ENCODE data around the gene OCIAD2.
"Not testable (repeated sequence)": the region's sequence is repeated elsewhere in the genome, so short reads cannot be mapped to it uniquely, and the experiment has no call there.

The OCIAD2 gene

GRCh38 chr4:48854395-48854683 lies 52.2 kb downstream of the OCIAD2 start:
- no peaks in the 10 kb centered on the region for H3K27me3 ChIP-seq (ENCODE audit: insufficient read depth, poor library complexity, severe bottlenecking)
- TF ChIP-seq GABPA (IDR thresholded peaks at IDR 0.05; ENCODE audit: low read depth) (no peak), POLR2AphosphoS5 (IDR thresholded peaks at IDR 0.05; ENCODE audit: low read depth) (no peak), SPI1 (IDR thresholded peaks at IDR 0.05; ENCODE audit: borderline replicate concordance, low read depth) (no peak), CTCF (IDR thresholded peaks at IDR 0.05; ENCODE audit: insufficient read depth, low read length) (no peak), REST (IDR thresholded peaks at IDR 0.05; ENCODE audit: insufficient replicate concordance, low read depth) (no peak)
- no peak overlapping the region for H3K4me3 ChIP-seq (replicated peaks; ENCODE audit: insufficient read depth, low read length)
- H3K27ac ChIP-seq (replicated peaks) = no peak overlapping the region
- DNase-seq (ENCODE audit: low read depth in 1 of 2, low spot score in 1 of 2) = no peak

GRCh38 chr4:48853604-48854394 lies 52.8 kb downstream of the OCIAD2 start:
- Histone ChIP-seq H3K27ac (replicated peaks) (no peak overlapping the region), H3K27me3 (ENCODE audit: insufficient read depth, poor library complexity, severe bottlenecking) (no peaks in the 10 kb centered on the region), H3K4me3 (replicated peaks; ENCODE audit: insufficient read depth, low read length) (no peak overlapping the region)
- TF ChIP-seq GABPA (IDR thresholded peaks at IDR 0.05; ENCODE audit: low read depth) = no peak
- no peak for TF ChIP-seq POLR2AphosphoS5 (IDR thresholded peaks at IDR 0.05; ENCODE audit: low read depth)
- no peak for TF ChIP-seq CTCF (IDR thresholded peaks at IDR 0.05; ENCODE audit: insufficient read depth, low read length)
- TF ChIP-seq REST (IDR thresholded peaks at IDR 0.05; ENCODE audit: insufficient replicate concordance, low read depth) = no peak
- TF ChIP-seq SPI1 (IDR thresholded peaks at IDR 0.05; ENCODE audit: borderline replicate concordance, low read depth) = no peak
- no peak for DNase-seq (ENCODE audit: low read depth in 1 of 2, low spot score in 1 of 2)

- Histone ChIP-seq H3K27ac (replicated peaks) (no peak overlapping the region), H3K27me3 (ENCODE audit: insufficient read depth, poor library complexity, severe bottlenecking) (no peaks in the 10 kb centered on the region), H3K4me3 (replicated peaks; ENCODE audit: insufficient read depth, low read length) (no peak overlapping the region)
- TF ChIP-seq SPI1 (IDR thresholded peaks at IDR 0.05; ENCODE audit: borderline replicate concordance, low read depth) (no peak), POLR2AphosphoS5 (IDR thresholded peaks at IDR 0.05; ENCODE audit: low read depth) (no peak), GABPA (IDR thresholded peaks at IDR 0.05; ENCODE audit: low read depth) (no peak), CTCF (IDR thresholded peaks at IDR 0.05; ENCODE audit: insufficient read depth, low read length) (no peak), REST (IDR thresholded peaks at IDR 0.05; ENCODE audit: insufficient replicate concordance, low read depth) (no peak)
- no peak for DNase-seq (ENCODE audit: low read depth in 1 of 2, low spot score in 1 of 2)
Measured at GRCh38 chr4:48851651-48852050, 54.9 kb downstream of the OCIAD2 start.

- not testable (repeated sequence) for H3K27ac ChIP-seq (replicated peaks); H3K27me3 ChIP-seq (ENCODE audit: insufficient read depth, poor library complexity, severe bottlenecking); DNase-seq (ENCODE audit: low read depth in 1 of 2, low spot score in 1 of 2); H3K4me3 ChIP-seq (replicated peaks; ENCODE audit: insufficient read depth, low read length)
Measured at GRCh38 chr4:48848799-48849198, 57.8 kb downstream of the OCIAD2 start.
